H7 (cell line): Measurements from ENCODE around the gene SLC37A1. TPM values are rescaled to one million over a fixed set of nuclear protein-coding genes. Genes with fewer than 3 reads are reported as not detected.

Source experiments
- DNase-seq: peaks from one replicate; pipeline ENCODE4 v3.0.0; 2012
- H3K27me3 ChIP-seq: 2 replicates; pipeline ENCODE4 v1.6.0; 2011; ENCODE audit warnings: mild to moderate bottlenecking, low read length; ENCODE audit not compliant: control insufficient read depth, insufficient read depth
- H3K36me3 ChIP-seq: replicated peaks from 2 replicates; pipeline ENCODE4 v1.5.1; 2011; ENCODE audit warnings: low read length; ENCODE audit not compliant: control insufficient read depth, insufficient read depth
- H3K4me3 ChIP-seq: 2 replicates; pipeline ENCODE4 v1.5.1; 2011; ENCODE audit warnings: low read depth, mild to moderate bottlenecking, control low read depth, low read length, moderate library complexity; ENCODE audit not compliant: insufficient read depth
- total RNA-seq: library from RNA; depleted of rRNA; stranded (reverse); fragments of >200 nt; shearing (Covaris generic); gene quantifications from 2 replicates; pipeline ENCODE4 v1.2.3, GENCODE V29; 2014

SLC37A1 gene
- total RNA-seq, 1 experiment from 2014 or later = 8.2 TPM

DNA sequence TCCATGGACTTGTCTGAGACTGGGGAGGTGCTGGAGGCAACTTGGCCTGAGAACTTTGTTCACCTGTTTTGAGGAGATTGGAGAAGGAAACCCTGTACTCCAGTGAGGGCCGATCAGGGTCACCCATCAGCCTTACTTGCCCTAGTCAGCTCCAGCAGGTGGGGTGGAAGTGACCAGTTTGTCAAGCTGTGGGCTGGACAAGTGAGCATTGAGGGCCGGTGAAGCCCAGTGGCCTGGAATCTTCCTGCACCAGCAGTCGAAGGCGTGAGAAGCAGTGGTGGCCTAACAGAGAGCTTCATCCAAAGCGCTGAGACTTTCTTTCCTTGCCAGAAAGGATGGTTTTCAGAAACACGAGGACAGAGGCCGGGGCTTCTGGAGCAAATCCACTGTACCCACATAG lies 9.6 kb downstream of the SLC37A1 start:
- peak; percentile 11 for DNase-seq
- Histone ChIP-seq H3K4me3 (no peak overlapping the region), H3K36me3 (peaks cover 8% of the 10 kb centered on the region), H3K27me3 (no peaks in the 10 kb centered on the region)

DNA sequence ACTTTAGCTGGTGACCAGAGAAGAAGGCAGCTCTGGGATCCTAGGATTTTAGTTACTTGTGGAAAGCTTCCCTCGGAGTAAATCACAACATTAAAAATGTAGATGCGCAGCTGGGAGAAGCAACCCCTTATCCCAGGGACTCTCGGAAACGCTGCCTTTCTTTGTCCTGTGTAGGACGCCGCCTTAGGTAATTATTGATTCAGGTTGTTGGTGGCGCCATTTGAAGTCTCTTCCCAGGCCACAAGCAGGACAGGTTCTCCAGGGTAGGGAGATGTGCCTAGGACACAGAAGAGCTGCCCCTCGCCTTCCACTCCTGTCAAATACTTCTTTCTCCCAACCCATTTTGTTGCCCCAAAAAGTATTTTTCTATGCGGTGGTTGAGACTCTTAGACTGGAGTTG lies 10.3 kb downstream of the SLC37A1 start:
- no peak overlapping the region for H3K4me3 ChIP-seq
- no peaks in the 10 kb centered on the region for H3K27me3 ChIP-seq
- DNase-seq = peak; percentile 43
- peaks cover 3% of the 10 kb centered on the region; the same call in 1 of the 2 replicates for H3K36me3 ChIP-seq

DNA sequence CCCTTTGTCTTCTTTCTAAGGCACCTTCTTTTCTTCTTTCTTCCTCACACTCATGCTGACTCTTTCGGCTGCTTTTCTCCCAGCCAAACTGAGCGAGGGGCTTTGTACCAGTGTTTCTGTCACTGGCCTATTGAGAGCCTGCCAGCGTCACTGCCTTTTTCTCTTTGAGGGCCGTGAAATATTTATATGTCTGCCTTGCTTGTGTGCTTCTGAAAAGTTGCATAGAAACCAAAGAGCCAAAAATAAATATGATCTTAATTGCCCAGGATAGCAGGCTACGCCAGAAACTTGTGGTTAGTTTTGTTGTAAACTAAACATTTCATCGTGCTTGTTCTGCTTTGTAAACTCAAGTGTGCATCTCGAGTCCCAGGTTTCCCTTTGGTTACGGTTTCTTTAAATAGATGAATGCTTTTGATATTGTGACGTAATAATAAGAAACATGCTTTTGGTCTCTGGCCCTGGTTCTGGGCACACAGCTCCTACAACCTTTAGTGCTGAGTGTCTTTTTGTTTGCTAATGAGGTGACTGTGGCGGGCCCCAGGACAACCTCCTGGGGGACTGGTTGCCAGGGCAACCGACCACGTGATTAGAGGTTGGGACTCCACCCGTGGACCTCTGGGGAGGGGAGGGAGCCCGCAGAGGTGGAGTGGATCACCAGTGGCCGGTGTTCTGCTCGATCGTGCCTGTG lies 10.8 kb downstream of the SLC37A1 start:
- Histone ChIP-seq H3K4me3 (peak overlapping the region; percentile 17), H3K36me3 (peaks cover under 1% of the 10 kb centered on the region; the same call in 1 of the 2 replicates), H3K27me3 (no peaks in the 10 kb centered on the region)
- DNase-seq = peak; percentile 84

DNA sequence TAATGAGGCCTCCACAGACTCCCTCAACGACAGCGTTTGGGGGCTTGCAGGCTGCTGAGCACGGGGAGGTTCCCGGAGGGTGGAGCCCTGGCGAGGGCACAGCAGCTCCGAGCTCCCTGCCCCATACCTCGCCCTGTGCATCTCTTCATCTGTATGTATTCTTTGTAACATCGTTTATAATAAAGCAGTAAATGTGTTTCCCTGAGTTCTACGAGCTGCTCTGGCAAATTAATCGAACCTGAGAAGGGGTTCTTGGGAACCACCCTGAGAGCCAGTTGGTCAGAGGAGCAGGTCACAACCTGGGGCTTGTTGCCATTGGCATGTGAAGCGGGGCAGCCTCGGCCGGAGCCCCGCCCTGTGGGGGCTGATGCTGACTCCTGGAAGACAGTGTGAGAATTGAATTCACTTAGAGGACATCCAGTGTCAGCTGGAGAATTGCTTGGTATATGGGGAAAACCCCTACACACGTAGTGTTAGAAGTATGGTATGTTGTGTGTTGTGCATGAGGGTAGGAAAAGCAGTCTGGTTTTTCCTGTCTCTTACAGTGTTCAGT lies 11.5 kb downstream of the SLC37A1 start:
- Histone ChIP-seq H3K27me3 (no peaks in the 10 kb centered on the region), H3K36me3 (no peaks in the 10 kb centered on the region; the same call in 1 of the 2 replicates), H3K4me3 (peak overlapping the region; percentile 17)
- DNase-seq = peak; percentile 86

DNA sequence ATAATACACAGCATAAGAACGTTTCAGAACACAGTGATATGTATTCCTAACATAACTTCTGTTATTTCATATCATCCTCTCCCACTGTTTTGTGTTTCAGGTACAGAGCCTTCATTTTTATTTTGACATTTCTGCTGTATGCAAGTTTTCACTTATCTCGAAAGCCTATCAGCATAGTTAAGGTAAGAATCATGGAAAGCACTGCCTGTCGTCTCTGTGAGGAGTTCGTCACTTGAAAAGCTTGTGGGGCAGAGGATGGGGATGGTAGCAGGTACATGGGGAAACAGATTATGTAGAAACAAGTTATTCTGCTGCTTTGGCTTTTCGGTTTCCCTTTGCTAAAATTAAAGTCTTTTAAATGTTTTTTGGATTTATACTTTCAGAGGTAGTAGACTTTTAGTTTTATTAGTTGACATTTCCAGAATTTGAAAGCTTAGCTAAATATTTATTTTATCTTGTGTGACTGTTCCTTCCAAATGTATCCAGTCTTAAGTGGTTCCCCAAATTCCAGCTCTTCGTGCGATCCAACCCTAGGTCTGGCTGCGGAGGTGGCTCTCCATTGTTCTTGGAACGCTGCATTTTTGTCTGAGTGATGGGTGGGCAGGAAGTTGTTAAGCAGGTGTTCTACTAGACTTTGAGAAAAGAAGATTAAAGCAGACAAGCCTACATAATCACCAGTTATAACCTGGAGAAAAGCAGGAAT lies 12.2 kb downstream of the SLC37A1 start:
- no peak overlapping the region for H3K4me3 ChIP-seq
- H3K27me3 ChIP-seq = no peaks in the 10 kb centered on the region
- H3K36me3 ChIP-seq = no peaks in the 10 kb centered on the region; the same call in 1 of the 2 replicates
- no peak for DNase-seq

DNA sequence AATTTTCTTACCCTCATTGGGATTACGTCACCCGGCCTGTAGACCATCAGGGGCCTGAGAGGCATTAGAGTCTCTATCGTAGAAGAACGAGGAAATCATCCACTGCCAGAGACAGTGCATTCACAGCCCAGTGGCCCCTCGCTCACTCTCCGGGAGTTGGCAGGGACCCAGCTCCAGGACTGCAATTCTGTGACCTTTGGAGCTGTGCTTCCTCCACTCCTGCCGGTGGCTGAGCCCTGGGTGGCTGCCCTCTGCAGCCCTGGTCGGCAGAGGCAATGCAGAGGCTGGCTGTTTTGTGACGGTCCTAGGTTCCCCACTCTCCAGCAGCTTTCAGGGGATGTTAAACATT lies 12.7 kb downstream of the SLC37A1 start:
- Histone ChIP-seq H3K4me3 (no peak overlapping the region), H3K27me3 (no peaks in the 10 kb centered on the region), H3K36me3 (no peaks in the 10 kb centered on the region; the same call in 1 of the 2 replicates)
- no peak for DNase-seq

DNA sequence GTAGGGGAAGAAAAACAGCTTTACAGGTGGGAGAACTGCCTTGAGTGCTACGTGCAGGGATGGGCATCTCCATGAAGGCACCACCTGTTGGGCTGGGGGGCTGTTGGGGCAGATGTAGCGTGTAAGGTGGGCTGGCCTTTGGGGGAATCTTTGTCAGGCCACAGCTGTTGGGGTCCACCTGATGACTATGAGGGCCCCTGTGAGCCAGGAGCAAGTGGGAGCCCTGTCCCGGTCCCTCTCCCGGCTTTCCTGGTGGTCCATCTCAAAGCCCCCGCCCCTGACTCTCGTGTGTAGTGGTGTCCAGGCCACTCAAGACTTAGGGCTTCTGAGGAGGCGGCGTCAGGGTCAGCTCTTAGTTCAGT lies 13.5 kb downstream of the SLC37A1 start:
- Histone ChIP-seq H3K36me3 (no peaks in the 10 kb centered on the region; the same call in 1 of the 2 replicates), H3K4me3 (no peak overlapping the region), H3K27me3 (no peaks in the 10 kb centered on the region)
- no peak for DNase-seq

DNA sequence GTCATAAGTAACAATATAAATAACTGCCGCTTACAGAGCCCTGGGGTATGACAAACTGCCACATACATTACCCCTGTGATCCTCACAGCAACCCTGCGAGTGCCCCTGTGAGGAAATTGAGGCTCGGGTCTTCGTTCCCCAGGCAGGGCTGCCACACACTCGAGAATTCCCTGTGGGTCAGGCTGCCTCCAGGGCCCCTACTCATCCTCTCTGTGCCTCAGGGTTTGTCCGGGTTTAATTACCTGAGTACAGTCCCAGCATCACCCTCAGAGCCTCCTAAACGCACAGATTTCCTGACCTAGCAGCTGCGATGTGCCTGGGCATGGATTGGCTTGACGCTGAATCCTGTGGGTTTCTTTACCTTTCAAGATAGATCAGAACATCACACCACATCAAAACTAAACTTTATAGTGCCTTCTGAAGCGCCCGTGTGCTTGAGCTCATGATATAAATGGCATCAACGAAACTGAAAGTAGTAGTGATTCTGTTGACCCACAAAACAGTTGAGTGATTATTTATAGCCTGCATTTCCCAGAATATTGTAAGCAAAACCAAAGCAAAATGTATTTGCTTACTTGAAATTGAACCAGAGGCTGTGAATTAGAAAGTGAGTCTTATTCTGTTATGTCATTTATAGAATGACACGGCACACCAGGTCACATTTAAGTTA lies 14.0 kb downstream of the SLC37A1 start:
- H3K4me3 ChIP-seq = no peak overlapping the region
- H3K27me3 ChIP-seq = no peaks in the 10 kb centered on the region
- no peaks in the 10 kb centered on the region; the same call in 1 of the 2 replicates for H3K36me3 ChIP-seq
- DNase-seq = no peak

DNA sequence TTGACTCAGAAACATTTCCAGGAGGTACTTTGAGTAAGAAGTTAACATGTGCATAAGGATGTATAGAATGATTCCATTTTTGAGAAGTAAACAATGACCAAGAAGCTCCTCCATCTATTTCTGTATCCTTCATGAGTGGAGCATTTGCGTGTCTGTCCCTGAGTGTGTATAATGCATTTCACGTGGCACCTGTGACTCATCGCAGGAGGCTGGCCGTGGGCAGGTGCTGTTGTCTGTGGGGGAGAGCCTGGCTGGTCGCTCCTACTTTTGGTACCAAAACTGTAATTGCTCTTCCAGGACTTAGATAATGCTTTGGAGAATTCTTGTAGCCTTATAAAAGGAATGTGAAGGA lies 16.5 kb downstream of the SLC37A1 start:
- peaks cover 2% of the 10 kb centered on the region for H3K36me3 ChIP-seq
- H3K27me3 ChIP-seq = no peaks in the 10 kb centered on the region
- no peak overlapping the region for H3K4me3 ChIP-seq
- DNase-seq = no peak

DNA sequence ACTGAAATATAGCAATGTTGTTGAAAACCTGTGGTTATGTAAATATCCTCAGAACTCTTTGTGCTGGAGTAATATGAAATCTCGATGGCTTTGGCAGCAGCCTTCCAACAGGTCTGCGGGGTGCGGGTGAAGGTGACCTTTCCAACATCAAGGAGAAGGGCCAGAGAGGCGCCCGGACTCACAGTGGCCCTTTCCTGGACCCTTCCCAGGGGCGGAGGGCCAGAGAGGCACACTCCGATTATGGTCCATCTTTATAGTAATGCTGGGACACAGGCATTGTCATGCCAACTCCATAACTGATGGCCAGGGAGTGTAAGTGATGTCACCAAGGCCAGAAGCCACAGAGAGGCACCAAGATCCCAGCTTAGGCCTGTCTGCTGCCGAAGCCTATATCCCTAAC lies 18.1 kb downstream of the SLC37A1 start:
- Histone ChIP-seq H3K36me3 (peaks cover 2% of the 10 kb centered on the region), H3K4me3 (no peak overlapping the region), H3K27me3 (no peaks in the 10 kb centered on the region)
- DNase-seq = no peak

DNA sequence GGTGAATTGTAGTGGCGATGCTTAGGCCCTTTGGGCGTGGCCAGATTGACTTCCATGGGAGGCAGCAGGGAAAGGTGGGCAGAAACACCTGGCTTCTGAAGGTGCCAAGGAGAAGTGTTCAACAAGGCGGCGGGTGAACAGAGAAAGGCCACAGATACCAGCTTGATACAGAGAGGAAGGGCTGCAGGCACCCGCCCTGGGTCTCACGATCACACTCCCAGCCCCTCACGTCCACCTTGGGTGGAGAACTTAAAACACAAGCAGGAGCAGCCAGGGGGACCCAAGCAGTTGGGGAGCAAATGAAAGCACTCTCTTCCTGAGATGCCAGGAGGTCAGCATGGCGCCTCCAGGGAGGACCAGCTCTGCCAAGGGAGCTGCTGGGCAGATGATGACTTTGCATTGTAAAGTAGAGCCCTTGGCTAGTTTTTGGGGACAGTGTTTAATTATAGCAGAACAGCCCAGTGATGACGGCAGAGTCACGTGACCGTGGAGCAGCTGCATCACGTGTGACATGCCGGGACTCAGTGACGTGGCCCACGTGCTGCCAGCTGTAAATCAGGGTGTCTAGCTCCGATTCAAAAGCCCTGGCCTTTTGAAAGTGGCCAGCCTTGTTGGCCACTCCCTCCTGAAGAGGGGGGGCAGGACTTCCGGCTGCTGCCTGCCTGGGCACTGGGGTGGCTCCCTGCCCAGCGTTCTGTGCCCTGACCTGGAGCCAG lies 19.0 kb downstream of the SLC37A1 start:
- Histone ChIP-seq H3K27me3 (no peaks in the 10 kb centered on the region), H3K36me3 (peaks cover 2% of the 10 kb centered on the region), H3K4me3 (no peak overlapping the region)
- DNase-seq = no peak

DNA sequence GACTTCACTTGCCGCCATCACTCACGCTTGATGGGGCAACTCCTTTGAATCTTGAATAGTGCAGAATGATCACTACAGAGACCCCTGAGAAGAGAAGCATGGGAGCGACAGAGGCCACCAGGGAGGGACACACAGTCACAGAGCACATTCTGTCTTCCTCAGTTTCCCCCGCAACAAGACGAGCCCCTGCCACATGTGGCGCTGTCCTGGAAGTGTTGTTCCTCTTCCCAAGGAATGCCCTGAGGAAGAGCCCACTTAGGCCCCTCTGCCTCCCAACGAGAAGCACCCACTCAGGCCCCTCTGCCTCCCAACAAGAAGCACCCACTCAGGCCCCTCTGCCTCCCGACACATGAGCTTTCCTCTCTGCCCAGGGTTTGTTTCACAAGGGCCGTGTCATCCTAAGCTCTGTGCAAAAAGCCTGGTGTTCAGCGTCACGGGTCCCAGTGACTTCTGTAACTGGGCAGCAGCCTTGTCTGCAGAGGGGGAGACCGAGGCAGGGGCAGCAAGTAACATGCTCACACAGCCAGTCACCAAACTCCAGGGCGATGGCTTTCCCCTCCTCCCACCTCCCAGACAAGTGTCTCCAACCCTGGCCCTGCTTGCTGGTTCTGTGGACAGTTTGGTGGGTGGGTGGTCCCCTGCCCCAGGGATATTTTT lies 19.8 kb downstream of the SLC37A1 start:
- Histone ChIP-seq H3K36me3 (peaks cover 2% of the 10 kb centered on the region), H3K27me3 (no peaks in the 10 kb centered on the region), H3K4me3 (no peak overlapping the region)
- DNase-seq = no peak

DNA sequence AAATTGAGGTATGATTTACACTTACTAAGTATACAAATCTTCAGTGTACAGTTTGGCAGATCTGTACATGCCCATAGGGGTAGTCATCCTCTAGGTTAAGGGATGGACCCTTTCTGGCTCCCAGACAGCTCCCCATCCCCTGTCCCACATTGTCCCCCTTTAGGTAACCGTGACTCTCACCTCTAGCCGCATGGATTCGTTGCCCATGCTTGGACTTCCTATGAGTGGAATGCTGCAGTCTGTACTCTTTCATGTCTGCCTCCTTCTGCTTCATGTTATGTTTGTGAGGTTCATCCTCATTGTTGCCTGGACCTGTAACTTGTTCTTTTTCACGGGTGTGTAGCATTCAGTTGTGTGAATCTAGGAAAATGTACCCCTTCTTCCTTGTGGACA lies 20.3 kb downstream of the SLC37A1 start:
- Histone ChIP-seq H3K27me3 (no peaks in the 10 kb centered on the region), H3K4me3 (no peak overlapping the region), H3K36me3 (peaks cover 2% of the 10 kb centered on the region)
- DNase-seq = no peak
